ENCODE measurements around the gene HTR1D.
"Not testable (repeated sequence)": the region's sequence is repeated elsewhere in the genome, so short reads cannot be mapped to it uniquely, and the experiment has no call there.

HTR1D gene

GRCh38 chr1:23217421-23218115 lies at the start of gene HTR1D:
Gene HTR1D, minus strand, starts transcription at chr1:23217502. Its CDS starts 23,283 bp downstream, at chr1:23194219.
- DNase-seq (ENCODE audit: low read depth), result no peak

- DNase-seq (ENCODE audit: low read depth), result no peak
These were observed 46.1 kb upstream of the HTR1D start for GRCh38 chr1:23263380-23263887.

GRCh38 chr1:23258082-23258481 lies 40.8 kb upstream of the HTR1D start:
- DNase-seq (ENCODE audit: low read depth), result not testable (repeated sequence)

GRCh38 chr1:23257371-23257770 lies 40.1 kb upstream of the HTR1D start:
- DNase-seq (ENCODE audit: low read depth), result not testable (repeated sequence)

- no peak for DNase-seq (ENCODE audit: low read depth)
These were observed 37.3 kb upstream of the HTR1D start for GRCh38 chr1:23254584-23254983.

- DNase-seq (ENCODE audit: low read depth), result no peak
These were observed 34.5 kb upstream of the HTR1D start for GRCh38 chr1:23251812-23252211.

- no peak for DNase-seq (ENCODE audit: low read depth)
These were observed 32.6 kb upstream of the HTR1D start for GRCh38 chr1:23249787-23250454.

GRCh38 chr1:23247276-23247675 lies 30.0 kb upstream of the HTR1D start:
- no peak for DNase-seq (ENCODE audit: low read depth)

GRCh38 chr1:23246274-23246673 lies 29.0 kb upstream of the HTR1D start:
- no peak for DNase-seq (ENCODE audit: low read depth)

GRCh38 chr1:23244256-23244761 lies 27.0 kb upstream of the HTR1D start:
- DNase-seq (ENCODE audit: low read depth), result no peak

GRCh38 chr1:23242414-23242813 lies 25.1 kb upstream of the HTR1D start:
- no peak for DNase-seq (ENCODE audit: low read depth)

- no peak for DNase-seq (ENCODE audit: low read depth)
These were observed 22.5 kb upstream of the HTR1D start for GRCh38 chr1:23239638-23240295.

- no peak for DNase-seq (ENCODE audit: low read depth)
These were observed 21.3 kb upstream of the HTR1D start for GRCh38 chr1:23238565-23238964.

GRCh38 chr1:23237508-23237907 lies 20.2 kb upstream of the HTR1D start:
- no peak for DNase-seq (ENCODE audit: low read depth)

- no peak for DNase-seq (ENCODE audit: low read depth)
These were observed 10.5 kb upstream of the HTR1D start for GRCh38 chr1:23227806-23228205.

- no peak for DNase-seq (ENCODE audit: low read depth)
These were observed 7.7 kb upstream of the HTR1D start for GRCh38 chr1:23224739-23225648.

- not testable (repeated sequence) for DNase-seq (ENCODE audit: low read depth)
These were observed 6.7 kb upstream of the HTR1D start for GRCh38 chr1:23223963-23224362.

GRCh38 chr1:23223490-23223951 lies 6.2 kb upstream of the HTR1D start:
- DNase-seq (ENCODE audit: low read depth), result not testable (repeated sequence)

- DNase-seq (ENCODE audit: low read depth), result no peak
These were observed 5.4 kb upstream of the HTR1D start for GRCh38 chr1:23222742-23223141.

- no peak for DNase-seq (ENCODE audit: low read depth)
These were observed 5.0 kb upstream of the HTR1D start for GRCh38 chr1:23222331-23222730.

- DNase-seq (ENCODE audit: low read depth), result no peak
These were observed 3.8 kb upstream of the HTR1D start for GRCh38 chr1:23221107-23221506.
